GM18498 (cell line): ENCODE results near the gene PLA2G4E.
A peak's percentile ranks its signal among the peaks of the same experiment; 100 is the strongest.

Experiments
- ATAC-seq: cut with Tn5 transposase; IDR thresholded peaks from one replicate; pipeline ENCODE4 v1.9.1; 2021; ENCODE audit warnings: mild to moderate bottlenecking, moderate library complexity; ENCODE audit not compliant: unreplicated experiment

The PLA2G4E gene

GRCh38 chr15:42053010-42053409 lies 32.2 kb upstream of the PLA2G4E start:
- no peak for ATAC-seq

GRCh38 chr15:42050484-42051255 lies 29.8 kb upstream of the PLA2G4E start:
- no peak for ATAC-seq

- no peak for ATAC-seq
Measured at GRCh38 chr15:42048821-42049200, 28.0 kb upstream of the PLA2G4E start.

- ATAC-seq: no peak
Measured at GRCh38 chr15:42048080-42048820, 27.4 kb upstream of the PLA2G4E start.

GRCh38 chr15:42046597-42046996 lies 25.8 kb upstream of the PLA2G4E start:
- no peak for ATAC-seq

- ATAC-seq: no peak
Measured at GRCh38 chr15:42045211-42045615, 24.4 kb upstream of the PLA2G4E start.

GRCh38 chr15:42042602-42043400 lies 22.0 kb upstream of the PLA2G4E start:
- ATAC-seq: no peak

- no peak for ATAC-seq
Measured at GRCh38 chr15:42038401-42038800, 17.6 kb upstream of the PLA2G4E start.

GRCh38 chr15:42037656-42038055 lies 16.8 kb upstream of the PLA2G4E start:
- ATAC-seq: no peak

- no peak for ATAC-seq
Measured at GRCh38 chr15:42036966-42037365, 16.1 kb upstream of the PLA2G4E start.

- no peak for ATAC-seq
Measured at GRCh38 chr15:42036112-42036905, 15.5 kb upstream of the PLA2G4E start.

GRCh38 chr15:42035435-42035761 lies 14.6 kb upstream of the PLA2G4E start:
- peak; percentile 65 for ATAC-seq

- ATAC-seq: peak; percentile 11
Measured at GRCh38 chr15:42034628-42035434, 14.0 kb upstream of the PLA2G4E start.

- ATAC-seq: no peak
Measured at GRCh38 chr15:42033214-42033873, 12.5 kb upstream of the PLA2G4E start.

GRCh38 chr15:42032376-42033213 lies 11.8 kb upstream of the PLA2G4E start:
- no peak for ATAC-seq

- no peak for ATAC-seq
Measured at GRCh38 chr15:42031198-42031915, 10.5 kb upstream of the PLA2G4E start.

- no peak for ATAC-seq
Measured at GRCh38 chr15:42027521-42027920, 6.7 kb upstream of the PLA2G4E start.

GRCh38 chr15:42024303-42024702 lies 3.5 kb upstream of the PLA2G4E start:
- ATAC-seq: no peak
